PFSK-1 (cell line): Measurements from ENCODE around the gene CASK.

ENCODE experiments used
- POLR2AphosphoS5 ChIP-seq: IDR thresholded peaks from 2 replicates; pipeline ENCODE4 v1.6.1; 2012; ENCODE audit warnings: low read depth, mild to moderate bottlenecking, control low read depth, low read length, moderate library complexity
- SIN3A ChIP-seq: IDR thresholded peaks from 2 replicates; pipeline ENCODE4 v1.6.1; 2012; ENCODE audit warnings: mild to moderate bottlenecking, low read length, moderate library complexity, borderline replicate concordance; ENCODE audit not compliant: insufficient read depth
- TAF1 ChIP-seq: IDR thresholded peaks from 2 replicates; pipeline ENCODE4 v1.6.1; 2012; ENCODE audit warnings: low read length, control low read depth, borderline replicate concordance; ENCODE audit not compliant: insufficient read depth
- TF ChIP-seq, protein P1 (sequence below), 2 experiments: IDR thresholded peaks; 2 replicates each; pipeline versions ENCODE4 v1.6.1 to v1.8.0; 2011 to 2012; ENCODE audit warnings: low read depth in 2 of 2, low read length in 2 of 2, control low read depth in 1 of 2, inconsistent platforms in 1 of 2, mild to moderate bottlenecking in 1 of 2, moderate library complexity in 1 of 2; ENCODE audit not compliant: insufficient read depth in 1 of 2

DNA sequence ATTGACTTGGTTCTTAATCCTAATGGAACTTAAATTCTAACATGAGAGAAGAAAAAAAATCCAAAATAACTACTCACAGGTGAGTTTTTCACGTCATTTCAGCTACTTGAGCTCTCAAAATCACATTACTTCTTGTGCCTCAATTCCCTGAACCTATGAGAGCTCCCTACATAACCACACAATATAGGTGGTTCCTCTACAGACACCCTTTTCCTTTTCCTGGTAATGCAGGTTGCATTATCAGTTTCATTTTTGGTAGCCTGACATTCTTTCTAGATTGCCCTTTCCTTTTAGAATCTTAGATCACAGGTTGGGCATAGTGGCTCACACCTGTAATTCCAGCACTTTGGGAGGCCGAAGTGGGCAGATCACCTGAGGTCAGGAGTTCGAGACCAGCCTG, 230.3 kb downstream of the CASK start:
- TF ChIP-seq POLR2AphosphoS5 (no peak), SIN3A (no peak), TAF1 (no peak)
- TF ChIP-seq, protein P1, sequence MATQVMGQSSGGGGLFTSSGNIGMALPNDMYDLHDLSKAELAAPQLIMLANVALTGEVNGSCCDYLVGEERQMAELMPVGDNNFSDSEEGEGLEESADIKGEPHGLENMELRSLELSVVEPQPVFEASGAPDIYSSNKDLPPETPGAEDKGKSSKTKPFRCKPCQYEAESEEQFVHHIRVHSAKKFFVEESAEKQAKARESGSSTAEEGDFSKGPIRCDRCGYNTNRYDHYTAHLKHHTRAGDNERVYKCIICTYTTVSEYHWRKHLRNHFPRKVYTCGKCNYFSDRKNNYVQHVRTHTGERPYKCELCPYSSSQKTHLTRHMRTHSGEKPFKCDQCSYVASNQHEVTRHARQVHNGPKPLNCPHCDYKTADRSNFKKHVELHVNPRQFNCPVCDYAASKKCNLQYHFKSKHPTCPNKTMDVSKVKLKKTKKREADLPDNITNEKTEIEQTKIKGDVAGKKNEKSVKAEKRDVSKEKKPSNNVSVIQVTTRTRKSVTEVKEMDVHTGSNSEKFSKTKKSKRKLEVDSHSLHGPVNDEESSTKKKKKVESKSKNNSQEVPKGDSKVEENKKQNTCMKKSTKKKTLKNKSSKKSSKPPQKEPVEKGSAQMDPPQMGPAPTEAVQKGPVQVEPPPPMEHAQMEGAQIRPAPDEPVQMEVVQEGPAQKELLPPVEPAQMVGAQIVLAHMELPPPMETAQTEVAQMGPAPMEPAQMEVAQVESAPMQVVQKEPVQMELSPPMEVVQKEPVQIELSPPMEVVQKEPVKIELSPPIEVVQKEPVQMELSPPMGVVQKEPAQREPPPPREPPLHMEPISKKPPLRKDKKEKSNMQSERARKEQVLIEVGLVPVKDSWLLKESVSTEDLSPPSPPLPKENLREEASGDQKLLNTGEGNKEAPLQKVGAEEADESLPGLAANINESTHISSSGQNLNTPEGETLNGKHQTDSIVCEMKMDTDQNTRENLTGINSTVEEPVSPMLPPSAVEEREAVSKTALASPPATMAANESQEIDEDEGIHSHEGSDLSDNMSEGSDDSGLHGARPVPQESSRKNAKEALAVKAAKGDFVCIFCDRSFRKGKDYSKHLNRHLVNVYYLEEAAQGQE (IDR thresholded peaks at IDR 0.05; ENCODE audit: insufficient read depth in 1 of 2, low read depth in 2 of 2, low read length in 2 of 2) = no peak
